H9 (cell line): ENCODE data around the gene RTN1. TPM values are rescaled to one million over a fixed set of nuclear protein-coding genes. Genes with fewer than 3 reads are reported as not detected.

Experiments used
- DNase-seq: peaks from one replicate; pipeline ENCODE4 v3.0.0-alpha.2; 2017
- H2AFZ ChIP-seq: one replicate; pipeline ENCODE4 v1.6.1; 2013; ENCODE audit warnings: mild to moderate bottlenecking, low read length, control low read depth, moderate library complexity
- H2AK5ac ChIP-seq: 2 replicates; pipeline ENCODE4 v1.6.1; 2013; ENCODE audit warnings: low read length, control low read depth, mixed read lengths; ENCODE audit not compliant: insufficient read length
- H2BK120ac ChIP-seq: one replicate; pipeline ENCODE4 v1.6.1; 2013; ENCODE audit warnings: low read depth, mild to moderate bottlenecking, low read length, control low read depth, inconsistent platforms; ENCODE audit not compliant: poor library complexity, severe bottlenecking
- H2BK12ac ChIP-seq: 2 replicates; pipeline ENCODE4 v1.6.1; 2013; ENCODE audit warnings: low read length, control low read depth, mixed read lengths, low read depth; ENCODE audit not compliant: insufficient read length
- H2BK15ac ChIP-seq: 2 replicates; pipeline ENCODE4 v1.6.1; 2013; ENCODE audit warnings: low read depth, low read length, control low read depth
- H2BK20ac ChIP-seq: one replicate; pipeline ENCODE4 v1.6.1; 2013; ENCODE audit warnings: low read depth, mild to moderate bottlenecking, low read length, control low read depth, inconsistent platforms; ENCODE audit not compliant: poor library complexity, severe bottlenecking
- H2BK5ac ChIP-seq: 2 replicates; pipeline ENCODE4 v1.6.1; 2013; ENCODE audit warnings: low read length, control low read depth, mixed read lengths; ENCODE audit not compliant: insufficient read length
- H3K14ac ChIP-seq: 2 replicates; pipeline ENCODE4 v1.6.1; 2013; ENCODE audit warnings: low read length, control low read depth; ENCODE audit not compliant: insufficient read depth
- H3K18ac ChIP-seq: 2 replicates; pipeline ENCODE4 v1.6.1; 2013; ENCODE audit warnings: low read depth, mild to moderate bottlenecking, mixed read lengths, low read length, control low read depth; ENCODE audit not compliant: insufficient read length
- H3K23ac ChIP-seq: 2 replicates; pipeline ENCODE4 v1.6.1; 2013; ENCODE audit warnings: low read length, control low read depth, mixed read lengths, low read depth; ENCODE audit not compliant: insufficient read length
- H3K23me2 ChIP-seq: 2 replicates; pipeline ENCODE4 v1.6.1; 2013; ENCODE audit warnings: low read depth, mild to moderate bottlenecking, mixed read lengths, low read length, control low read depth; ENCODE audit not compliant: insufficient read length, poor library complexity, severe bottlenecking
- H3K27ac ChIP-seq: 2 replicates; pipeline ENCODE4 v1.5.1; 2013; ENCODE audit warnings: low read length, control low read depth, mixed read lengths, low read depth; ENCODE audit not compliant: insufficient read length
- H3K27me3 ChIP-seq: 2 replicates; pipeline ENCODE4 v1.6.1; 2013; ENCODE audit warnings: low read length, control low read depth, inconsistent platforms; ENCODE audit not compliant: insufficient read depth
- H3K4ac ChIP-seq: 2 replicates; pipeline ENCODE4 v1.6.1; 2013; ENCODE audit warnings: low read depth, mild to moderate bottlenecking, control low read depth, inconsistent platforms, low read length, moderate library complexity
- H3K4me1 ChIP-seq: 2 replicates; pipeline ENCODE4 v1.6.1; 2013; ENCODE audit warnings: low read length, control low read depth, inconsistent platforms; ENCODE audit not compliant: insufficient read depth
- H3K4me2 ChIP-seq: 2 replicates; pipeline ENCODE4 v1.6.1; 2013; ENCODE audit warnings: low read length, control low read depth, mixed read lengths; ENCODE audit not compliant: insufficient read length, insufficient read depth
- H3K56ac ChIP-seq: 2 replicates; pipeline ENCODE4 v1.6.1; 2013; ENCODE audit warnings: low read depth, mild to moderate bottlenecking, mixed read lengths, low read length, control low read depth; ENCODE audit not compliant: insufficient read length
- H3K79me1 ChIP-seq: 2 replicates; pipeline ENCODE4 v1.6.1; 2013; ENCODE audit warnings: low read depth, mild to moderate bottlenecking, moderate library complexity, low read length, control low read depth, inconsistent platforms; ENCODE audit not compliant: insufficient read depth, poor library complexity, severe bottlenecking
- H3K79me2 ChIP-seq: 2 replicates; pipeline ENCODE4 v1.6.1; 2013; ENCODE audit warnings: low read length, control low read depth, inconsistent platforms; ENCODE audit not compliant: insufficient read depth
- H3K9ac ChIP-seq: 2 replicates; pipeline ENCODE4 v1.6.1; 2013; ENCODE audit warnings: low read length, control low read depth, mixed read lengths; ENCODE audit not compliant: insufficient read length; ENCODE audit errors: extremely low read depth
- H3K9me3 ChIP-seq: one replicate; pipeline ENCODE4 v1.6.1; 2013; ENCODE audit warnings: low read depth, low read length, inconsistent platforms; ENCODE audit not compliant: control insufficient read depth
- H3T11ph ChIP-seq: one replicate; pipeline ENCODE4 v1.6.1; 2013; ENCODE audit warnings: mild to moderate bottlenecking, low read length, control low read depth, inconsistent platforms
- H4K20me1 ChIP-seq: one replicate; pipeline ENCODE4 v1.6.1; 2013; ENCODE audit not compliant: control insufficient read depth, insufficient read length, insufficient read depth
- H4K5ac ChIP-seq: 2 replicates; pipeline ENCODE4 v1.6.1; 2013; ENCODE audit warnings: low read depth, mild to moderate bottlenecking, mixed read lengths, low read length, control low read depth; ENCODE audit not compliant: insufficient read length
- H4K8ac ChIP-seq: replicated peaks from 2 replicates; pipeline ENCODE4 v1.6.1; 2013; ENCODE audit warnings: low read length, control low read depth, mixed read lengths, low read depth; ENCODE audit not compliant: insufficient read length
- H4K91ac ChIP-seq: 2 replicates; pipeline ENCODE4 v1.6.1; 2013; ENCODE audit warnings: low read depth, mild to moderate bottlenecking, moderate library complexity, mixed read lengths, low read length, control low read depth; ENCODE audit not compliant: insufficient read length
- H3K27ac Mint-ChIP-seq, 3 experiments: 2 replicates in 2 of 3; 3 replicates in 1 of 3; pipeline ENCODE4 v1.8.0; 2020 to 2021; ENCODE audit warnings: mixed read lengths in 3 of 3, mild to moderate bottlenecking in 1 of 3, moderate library complexity in 1 of 3
- H3K27me3 Mint-ChIP-seq: 2 replicates; pipeline ENCODE4 v1.8.0; 2021; ENCODE audit warnings: low read depth, mild to moderate bottlenecking, moderate library complexity, mixed read lengths
- H3K36me3 Mint-ChIP-seq, 3 experiments: 2 replicates in 2 of 3; 3 replicates in 1 of 3; pipeline ENCODE4 v1.8.0; 2020 to 2021; ENCODE audit warnings: low read depth in 3 of 3, mixed read lengths in 3 of 3; ENCODE audit not compliant: insufficient read depth in 1 of 3
- H3K4me1 Mint-ChIP-seq, 2 experiments: 2 replicates each; pipeline ENCODE4 v1.8.0; 2020; ENCODE audit warnings: mixed read lengths in 2 of 2
- H3K4me3 Mint-ChIP-seq, 2 experiments: 2 replicates in 1 of 2; 3 replicates in 1 of 2; pipeline ENCODE4 v1.8.0; 2020 to 2021; ENCODE audit warnings: mild to moderate bottlenecking in 2 of 2, mixed read lengths in 2 of 2, moderate library complexity in 1 of 2
- H3K9me3 Mint-ChIP-seq, 2 experiments: 2 replicates in 1 of 2; 3 replicates in 1 of 2; pipeline ENCODE4 v1.8.0; 2020; ENCODE audit warnings: mild to moderate bottlenecking in 2 of 2, mixed read lengths in 2 of 2, moderate library complexity in 1 of 2
- WGBS: extraction: QIAGEN DNeasy Blood & Tissue Kit; methylation state at CpG from one replicate; pipeline ENCODE4 v1.1.7; 2013; ENCODE audit warnings: missing lambda C conversion rate, low lambda C conversion rate, mixed read lengths; ENCODE audit not compliant: insufficient read length; ENCODE audit errors: extremely low coverage; 5-methylcytosine and 5-hydroxymethylcytosine counted together
- total RNA-seq: library from RNA; stranded (reverse); gene quantifications from 2 replicates; pipeline ENCODE4 v1.2.1, GENCODE V29; 2021
- TF ChIP-seq, protein P1 (sequence below): fragments of 200-600 bp; sonication (generic); conservative IDR thresholded peaks from 3 replicates; pipeline ENCODE4 v1.8.0; 2021; ENCODE audit warnings: antibody characterized with exemption, mild to moderate bottlenecking

The RTN1 gene
- total RNA-seq, 1 experiment from 2014 or later = 1.8 TPM

DNA sequence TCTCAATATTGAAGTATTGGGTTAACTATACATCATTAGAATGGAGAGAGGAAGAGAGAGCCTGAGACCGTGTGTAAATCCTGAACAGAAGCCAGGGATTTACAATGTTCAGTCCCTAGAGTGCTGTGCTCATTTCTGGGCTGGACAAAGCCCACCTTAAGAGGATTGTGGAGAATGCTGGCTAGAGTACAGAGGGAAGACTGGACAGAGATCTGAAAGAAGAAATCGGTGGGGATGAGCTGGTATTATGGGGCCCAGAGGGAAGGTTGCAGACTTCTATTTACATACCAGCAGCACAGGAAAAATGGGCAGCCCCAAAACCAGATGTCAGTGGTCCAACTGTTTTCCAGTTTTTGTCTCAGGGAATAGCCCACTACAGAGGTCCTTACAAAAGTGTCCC, 42.3 kb downstream of the RTN1 start:
- no peaks in the 10 kb centered on the region for H3K9me3 Mint-ChIP-seq
- Histone ChIP-seq H3K18ac (no peak overlapping the region), H3K27me3 (no peaks in the 10 kb centered on the region), H3K4me1 (no peaks in the 10 kb centered on the region), H3K23ac (no peak overlapping the region), H3K4ac (no peak overlapping the region), H2AK5ac (no peak overlapping the region), H3K79me2 (no peaks in the 10 kb centered on the region), H2BK15ac (no peak overlapping the region; the same call in 1 of the 2 replicates), H3K14ac (no peak overlapping the region), H2BK12ac (no peak overlapping the region), H4K20me1 (no peaks in the 10 kb centered on the region), H2AFZ (no peak overlapping the region), H3K56ac (no peak overlapping the region), H3T11ph (no peak overlapping the region), H3K23me2 (no peaks in the 10 kb centered on the region), H3K79me1 (no peaks in the 10 kb centered on the region), H2BK20ac (no peak overlapping the region), H3K4me2 (no peak overlapping the region), H4K8ac (no peak overlapping the region), H3K9ac (no peak overlapping the region), H2BK5ac (no peak overlapping the region), H3K9me3 (no peaks in the 10 kb centered on the region), H3K27ac (no peak overlapping the region), H2BK120ac (no peak overlapping the region), H4K91ac (no peak overlapping the region), H4K5ac (no peak overlapping the region)
- TF ChIP-seq, protein P1, sequence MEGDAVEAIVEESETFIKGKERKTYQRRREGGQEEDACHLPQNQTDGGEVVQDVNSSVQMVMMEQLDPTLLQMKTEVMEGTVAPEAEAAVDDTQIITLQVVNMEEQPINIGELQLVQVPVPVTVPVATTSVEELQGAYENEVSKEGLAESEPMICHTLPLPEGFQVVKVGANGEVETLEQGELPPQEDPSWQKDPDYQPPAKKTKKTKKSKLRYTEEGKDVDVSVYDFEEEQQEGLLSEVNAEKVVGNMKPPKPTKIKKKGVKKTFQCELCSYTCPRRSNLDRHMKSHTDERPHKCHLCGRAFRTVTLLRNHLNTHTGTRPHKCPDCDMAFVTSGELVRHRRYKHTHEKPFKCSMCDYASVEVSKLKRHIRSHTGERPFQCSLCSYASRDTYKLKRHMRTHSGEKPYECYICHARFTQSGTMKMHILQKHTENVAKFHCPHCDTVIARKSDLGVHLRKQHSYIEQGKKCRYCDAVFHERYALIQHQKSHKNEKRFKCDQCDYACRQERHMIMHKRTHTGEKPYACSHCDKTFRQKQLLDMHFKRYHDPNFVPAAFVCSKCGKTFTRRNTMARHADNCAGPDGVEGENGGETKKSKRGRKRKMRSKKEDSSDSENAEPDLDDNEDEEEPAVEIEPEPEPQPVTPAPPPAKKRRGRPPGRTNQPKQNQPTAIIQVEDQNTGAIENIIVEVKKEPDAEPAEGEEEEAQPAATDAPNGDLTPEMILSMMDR = no peak
- WGBS = no CpG with 5 or more reads among the region's 2 CpGs
- DNase-seq = no peak
- no peak overlapping the region for H3K4me3 Mint-ChIP-seq
- H3K4me1 Mint-ChIP-seq = peaks cover 18 to 21% of the 10 kb centered on the region in 2 experiments
- no peaks in the 10 kb centered on the region; a peak in 1 of 7 replicates for H3K36me3 Mint-ChIP-seq
- H3K27me3 Mint-ChIP-seq = no peaks in the 10 kb centered on the region; the same call in 1 of the 2 replicates
- H3K27ac Mint-ChIP-seq = no peak overlapping the region; a peak in 1 of 7 replicates
